ENCODE measurements around the gene MYL12A. TPM values are rescaled to one million over a fixed set of nuclear protein-coding genes. Genes with fewer than 3 reads are reported as not detected.

The MYL12A gene
- total and polyA plus RNA-seq, 2 of the 13 experiments (the other 11 are each of a cell fraction or from before 2014, with no cell fraction given) = 261 to 277 TPM

- TF ChIP-seq ETV5 (CRISPR knock-in tag; IDR thresholded peaks at IDR 0.05; ENCODE audit: borderline replicate concordance) = no peak; the same call in 1 of the 2 replicates
- TF ChIP-seq ZFP36L2 (CRISPR knock-in tag; IDR thresholded peaks at IDR 0.05) = no peak
- TF ChIP-seq SKI (IDR thresholded peaks at IDR 0.05; ENCODE audit: partially characterized antibody) = no peak
- TF ChIP-seq ZNF124 (CRISPR knock-in tag; IDR thresholded peaks at IDR 0.05) = peak; percentile 83; the same call in 1 of the 2 replicates
- no peak for TF ChIP-seq ZNF609 (CRISPR knock-in tag; IDR thresholded peaks at IDR 0.05; ENCODE audit: borderline replicate concordance)
- TF ChIP-seq E2F2 (CRISPR knock-in tag; IDR thresholded peaks at IDR 0.05; ENCODE audit: borderline replicate concordance) = 0 out of 2 replicates have a peak, but pooled peaks have one; percentile 74
- peak; percentile 73 for TF ChIP-seq PHF5A (CRISPR knock-in tag; IDR thresholded peaks at IDR 0.05; ENCODE audit: low read depth, unreplicated experiment)
- TF ChIP-seq GABPA (IDR thresholded peaks at IDR 0.05; ENCODE audit: low read depth, low read length) = no peak
- peak; percentile 65 for TF ChIP-seq GABPA (CRISPR knock-in tag; IDR thresholded peaks at IDR 0.05; ENCODE audit: low read depth)
- peak; percentile 37 for TF ChIP-seq ZNF883 (CRISPR knock-in tag; IDR thresholded peaks at IDR 0.05; ENCODE audit: not compliant biosample characterization)
- TF ChIP-seq HIC2 (CRISPR knock-in tag; IDR thresholded peaks at IDR 0.05; ENCODE audit: low read depth) = no peak
- TF ChIP-seq MIER2 (CRISPR knock-in tag; IDR thresholded peaks at IDR 0.05) = 0 out of 2 replicates have a peak, but pooled peaks have one; percentile 74
- TF ChIP-seq ZBTB34 (CRISPR knock-in tag; IDR thresholded peaks at IDR 0.05) = peak; percentile 52; the same call in 1 of the 2 replicates
- 0 out of 2 replicates have a peak, but pooled peaks have one; percentile 53 for TF ChIP-seq ZNF180 (CRISPR knock-in tag; IDR thresholded peaks at IDR 0.05; ENCODE audit: borderline replicate concordance, low read depth)
- TF ChIP-seq KAT7 (CRISPR knock-in tag; IDR thresholded peaks at IDR 0.05; ENCODE audit: borderline replicate concordance) = peak; percentile 50; the same call in 1 of the 2 replicates
- no peak for TF ChIP-seq FLYWCH1 (CRISPR knock-in tag; IDR thresholded peaks at IDR 0.05)
- 0 out of 2 replicates have a peak, but pooled peaks have one; percentile 29 for TF ChIP-seq ZNF737 (CRISPR knock-in tag; IDR thresholded peaks at IDR 0.05; ENCODE audit: borderline replicate concordance)
- peak; percentile 81; the same call in 1 of the 2 replicates for TF ChIP-seq ZNF580 (CRISPR knock-in tag; IDR thresholded peaks at IDR 0.05; ENCODE audit: borderline replicate concordance, low read depth)
Measured at GRCh38 chr18:3297025-3297984, 49.7 kb downstream of the MYL12A start (continued).
